EL (cell line): ENCODE measurements around the gene PRKRIP1.
A peak's percentile ranks its signal among the peaks of the same experiment; 100 is the strongest.
"Not testable (repeated sequence)": the region's sequence is repeated elsewhere in the genome, so short reads cannot be mapped to it uniquely, and the experiment has no call there.

Source experiments
- DNase-seq: peaks from one replicate; pipeline ENCODE4 v3.0.0-alpha.2; 2016

PRKRIP1 gene, protein sequence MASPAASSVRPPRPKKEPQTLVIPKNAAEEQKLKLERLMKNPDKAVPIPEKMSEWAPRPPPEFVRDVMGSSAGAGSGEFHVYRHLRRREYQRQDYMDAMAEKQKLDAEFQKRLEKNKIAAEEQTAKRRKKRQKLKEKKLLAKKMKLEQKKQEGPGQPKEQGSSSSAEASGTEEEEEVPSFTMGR

DNA sequence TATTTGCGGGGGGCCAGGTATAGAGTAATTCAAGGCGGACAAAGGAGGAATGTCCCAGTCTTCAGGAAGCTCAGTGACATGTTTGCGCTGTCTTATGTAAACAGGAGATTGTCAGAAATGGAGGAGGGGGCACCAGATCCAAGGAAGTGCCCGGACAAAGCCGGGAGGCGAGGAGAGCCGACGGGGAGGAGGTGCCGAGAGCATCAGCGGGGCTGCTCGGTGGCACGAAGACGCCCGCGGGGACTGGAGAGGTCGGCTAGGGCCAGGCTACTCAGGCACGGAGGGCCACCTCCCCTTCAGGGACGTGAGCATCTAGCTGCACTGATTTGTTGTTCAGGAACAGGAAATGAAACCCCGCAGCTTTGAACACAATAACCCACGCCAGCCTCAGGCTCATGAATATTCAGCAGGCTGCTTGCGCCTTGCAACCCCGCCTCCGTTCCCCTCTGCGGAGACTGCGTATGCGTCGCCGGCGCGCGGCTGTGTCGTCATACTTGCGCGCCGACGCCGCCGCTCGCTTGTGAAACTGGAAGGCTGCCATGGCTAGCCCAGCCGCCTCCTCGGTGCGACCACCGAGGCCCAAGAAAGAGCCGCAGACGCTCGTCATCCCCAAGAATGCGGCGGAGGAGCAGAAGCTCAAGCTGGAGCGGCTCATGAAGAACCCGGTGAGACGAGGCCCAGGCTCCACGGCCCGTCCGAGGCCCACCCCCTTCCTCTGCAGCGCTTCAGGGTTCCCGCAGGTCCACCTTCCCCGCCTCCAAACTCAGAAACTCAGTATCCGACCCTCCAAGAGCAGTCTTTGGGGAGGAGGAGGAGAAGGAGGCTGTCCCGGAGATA lies at the start of gene PRKRIP1:
Gene PRKRIP1 (plus strand): TSS at position 491 of the 837 bp plus-strand sequence. CDS start 49 bp downstream, at position 540.
- peak; percentile 95 for DNase-seq

DNA sequence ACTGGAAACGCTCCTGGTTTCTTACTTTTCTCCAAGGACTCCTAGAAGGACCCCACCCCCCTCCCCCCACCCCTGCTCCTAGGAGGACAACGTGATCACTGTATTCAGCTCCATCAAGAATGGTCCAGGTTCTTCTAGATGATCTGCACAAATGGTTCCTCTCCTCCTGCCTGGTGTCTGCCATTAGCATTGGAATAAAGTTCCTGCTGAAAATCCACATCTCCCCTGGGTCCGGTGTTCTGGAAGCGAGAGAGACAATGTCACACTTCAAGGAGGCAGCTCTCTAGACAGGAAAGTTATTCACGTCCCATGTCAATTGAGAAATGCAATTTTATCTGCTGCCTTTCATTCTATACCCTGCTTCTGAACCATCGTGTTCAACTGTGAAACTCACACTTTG lies 49.2 kb upstream of the PRKRIP1 start:
- DNase-seq: not testable (repeated sequence)

GRCh38 chr7:102356344-102356743 lies 39.8 kb upstream of the PRKRIP1 start, which contains the start of gene SPDYE6:
Gene SPDYE6, minus strand, starts transcription at chr7:102356444. Its CDS starts 421 bp downstream, at chr7:102356023.
- not testable (repeated sequence) for DNase-seq

DNA sequence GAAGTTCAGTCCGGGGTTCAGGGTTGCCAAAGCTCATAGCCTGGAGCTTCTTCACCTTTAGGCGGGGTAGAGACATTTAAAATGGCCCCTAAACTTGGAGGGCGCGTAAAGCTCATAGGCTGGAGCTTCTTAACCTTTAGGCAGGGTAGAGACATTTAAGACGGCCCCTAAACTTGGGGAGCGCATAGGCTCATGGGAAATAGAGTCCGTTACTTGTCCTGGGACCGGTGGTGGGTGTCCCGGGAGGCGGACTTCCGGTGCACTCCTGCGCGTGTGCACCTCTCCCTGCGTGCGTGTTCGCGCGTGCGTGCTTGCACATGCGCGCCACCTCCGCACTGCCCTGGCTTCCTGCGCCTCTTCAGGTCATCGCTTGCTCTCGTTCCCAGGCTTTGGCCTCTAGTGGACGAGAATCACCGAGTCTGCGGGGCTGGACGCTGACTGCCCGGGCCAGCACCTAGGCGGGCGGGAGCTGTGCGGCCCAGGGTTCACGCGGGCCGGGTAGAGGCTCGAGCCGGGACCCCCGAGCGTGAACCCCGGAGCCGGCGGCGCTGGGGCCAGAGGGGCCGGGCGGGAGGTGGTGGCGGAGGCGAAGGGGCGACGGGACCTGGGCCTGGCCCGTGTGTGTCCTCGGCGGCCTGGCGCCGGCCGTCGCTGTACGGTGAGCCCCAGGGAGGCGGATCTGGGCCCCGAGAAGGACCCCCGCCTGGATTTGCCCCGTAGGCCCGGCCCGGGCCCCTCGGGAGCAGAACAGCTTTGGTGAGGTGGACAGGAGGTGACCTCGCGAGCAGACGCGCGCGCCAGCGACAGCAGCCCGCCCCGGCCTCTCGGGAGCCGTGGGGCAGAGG lies 32.4 kb upstream of the PRKRIP1 start:
- peak; percentile 99 for DNase-seq

DNA sequence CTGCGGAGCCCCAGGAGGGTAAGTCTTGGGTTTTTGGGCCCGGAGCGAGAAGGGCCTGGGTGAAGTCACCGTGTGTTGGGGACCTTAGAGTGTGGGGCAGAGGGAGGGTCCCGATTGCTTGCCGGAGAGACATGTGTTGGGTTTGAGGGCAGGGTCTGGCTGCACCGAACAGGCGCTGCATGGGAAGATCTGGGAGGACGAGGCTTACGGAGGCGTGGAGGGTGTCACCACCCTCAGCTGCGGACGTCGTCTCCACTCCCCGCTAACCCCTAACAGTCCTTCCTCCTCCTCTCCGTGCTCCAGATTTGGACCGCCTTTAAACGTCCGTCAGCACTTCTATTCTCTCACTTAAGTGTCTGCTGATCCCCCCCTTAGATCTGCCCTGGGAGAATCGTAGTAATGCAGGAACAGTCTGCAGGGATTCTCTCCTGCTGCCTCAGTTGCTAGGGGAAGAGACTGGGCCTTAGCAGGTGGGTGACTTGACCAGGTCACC lies 31.7 kb upstream of the PRKRIP1 start:
- DNase-seq: peak; percentile 9

DNA sequence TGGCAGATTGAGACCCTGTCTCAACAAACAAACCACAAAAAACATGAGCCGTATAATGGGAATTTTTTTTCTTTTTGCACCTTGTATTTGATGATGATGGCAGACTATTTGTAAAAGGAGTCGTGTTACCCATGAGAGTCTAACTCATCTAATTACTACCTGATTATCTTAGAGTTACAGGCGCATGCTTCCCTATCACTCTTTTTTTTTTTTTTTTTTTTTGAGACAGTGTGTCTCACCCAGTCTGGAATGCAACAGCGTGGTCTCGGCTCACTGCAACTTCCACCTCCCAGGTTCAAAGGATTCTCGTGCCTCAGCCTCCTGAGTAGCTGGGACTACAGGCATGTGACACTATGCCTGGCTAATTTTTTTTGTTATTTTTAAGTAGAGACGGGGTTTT lies 30.8 kb upstream of the PRKRIP1 start:
- DNase-seq: not testable (repeated sequence)

GRCh38 chr7:102370038-102370437 lies 26.1 kb upstream of the PRKRIP1 start:
- not testable (repeated sequence) for DNase-seq

DNA sequence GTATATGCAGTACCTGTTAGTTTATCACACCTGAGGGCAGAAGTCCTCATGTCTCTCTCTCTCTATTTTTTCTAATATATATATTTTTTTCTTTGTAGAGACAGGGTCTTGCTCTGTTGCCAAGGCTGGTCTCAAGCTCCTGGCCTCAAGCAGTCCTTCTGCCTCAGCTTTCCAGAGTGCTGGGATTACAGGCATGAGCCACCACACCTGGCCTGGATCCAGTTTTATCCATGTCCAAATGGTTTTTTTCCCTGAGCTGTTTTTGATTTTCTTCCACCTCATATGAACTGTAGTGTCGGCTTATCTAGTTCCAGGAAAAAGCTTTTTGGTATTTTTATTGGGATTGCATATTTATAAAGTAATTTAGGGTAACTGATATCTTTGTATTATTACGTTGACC lies 23.4 kb upstream of the PRKRIP1 start:
- not testable (repeated sequence) for DNase-seq

DNA sequence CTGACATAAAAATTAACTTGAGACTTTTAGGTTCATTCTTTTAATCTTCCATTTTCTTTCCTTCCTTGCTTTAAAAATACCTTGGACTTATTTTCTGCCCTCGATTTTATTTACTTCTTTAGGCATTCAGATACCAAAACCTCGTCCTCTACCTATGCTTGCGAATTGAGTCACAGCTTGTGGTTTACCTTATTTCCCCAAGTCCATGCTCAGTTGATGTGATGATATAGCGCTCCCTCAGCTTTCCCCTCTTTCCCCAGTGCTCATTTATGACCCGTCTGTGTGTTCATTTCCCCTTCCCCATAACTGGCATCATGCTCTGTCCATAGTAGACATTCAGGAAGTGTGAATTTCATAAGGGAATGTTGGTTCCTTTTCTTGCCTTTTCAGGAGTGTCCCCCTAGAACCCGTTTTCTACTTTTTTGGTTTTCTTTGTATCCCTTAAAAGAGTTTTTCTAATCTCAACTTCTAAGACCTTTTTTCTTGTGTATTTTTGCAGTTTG lies 19.1 kb upstream of the PRKRIP1 start:
- DNase-seq: no peak

- DNase-seq: not testable (repeated sequence)
Observed at GRCh38 chr7:102380837-102381236, 15.3 kb upstream of the PRKRIP1 start.

- not testable (repeated sequence) for DNase-seq
Observed at GRCh38 chr7:102381696-102382425, 14.3 kb upstream of the PRKRIP1 start.

- DNase-seq: no peak
Observed at GRCh38 chr7:102387064-102387463, 9.1 kb upstream of the PRKRIP1 start.

DNA sequence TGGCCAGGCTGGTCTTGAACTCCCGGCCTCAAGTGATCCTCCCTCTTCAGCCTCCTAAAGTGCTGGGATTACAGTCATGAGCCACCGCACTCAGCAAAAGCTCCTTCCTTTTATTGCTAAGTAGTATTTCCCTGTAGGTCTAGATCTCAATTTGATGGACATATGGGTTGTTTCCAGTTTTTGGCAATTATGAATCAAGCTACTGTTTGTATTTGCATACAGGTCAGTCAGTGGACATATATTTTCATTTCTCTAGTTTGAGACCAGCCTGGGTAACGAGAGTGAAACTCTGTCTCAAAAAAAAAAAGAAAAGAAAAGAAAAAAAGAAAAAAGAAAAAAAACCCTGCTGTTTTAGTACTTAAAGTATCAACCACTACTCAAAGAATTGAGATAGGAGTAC lies 6.4 kb upstream of the PRKRIP1 start:
- DNase-seq: no peak

DNA sequence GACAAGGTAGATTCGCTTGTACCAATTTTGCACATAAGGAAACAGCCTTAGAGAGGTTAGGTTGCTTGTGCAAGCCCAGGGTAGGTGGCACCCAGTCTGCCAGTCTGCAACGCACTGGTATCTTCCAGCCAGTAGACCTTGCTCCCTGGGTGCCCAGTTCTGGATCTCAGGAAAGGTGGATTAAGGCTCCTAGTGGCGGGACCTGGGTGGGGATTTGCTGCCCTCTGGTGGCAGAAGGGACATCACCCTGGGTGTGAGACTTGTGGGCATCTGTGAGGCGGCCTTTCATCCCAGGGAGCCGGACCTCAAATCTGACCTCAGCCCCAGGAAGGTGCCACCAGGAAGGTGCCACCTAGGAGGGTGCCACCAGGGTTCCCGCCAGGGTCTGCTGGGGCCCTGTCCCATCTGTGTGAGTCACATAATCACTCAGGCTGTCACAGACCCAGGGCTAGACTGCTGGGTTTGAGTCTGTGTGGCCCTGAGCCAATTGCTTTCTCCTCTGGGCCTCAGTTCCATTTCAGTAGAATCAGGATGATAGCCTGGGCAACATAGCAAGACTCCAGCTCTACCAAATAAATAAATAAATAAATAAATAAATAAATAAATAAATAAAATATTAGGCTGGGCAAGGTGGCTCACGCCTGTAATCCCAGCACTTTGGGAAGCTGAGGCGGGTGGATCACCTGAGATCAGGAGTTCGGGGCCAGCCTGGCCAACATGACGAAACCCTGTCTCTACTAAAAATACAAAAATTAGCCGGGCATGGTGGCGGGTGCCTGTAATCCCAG lies 5.3 kb upstream of the PRKRIP1 start:
- DNase-seq: peak; percentile 72

GRCh38 chr7:102392330-102392729 lies 3.8 kb upstream of the PRKRIP1 start:
- no peak for DNase-seq

- peak; percentile 67 for DNase-seq
Observed at GRCh38 chr7:102393467-102393866, 2.7 kb upstream of the PRKRIP1 start.

DNA sequence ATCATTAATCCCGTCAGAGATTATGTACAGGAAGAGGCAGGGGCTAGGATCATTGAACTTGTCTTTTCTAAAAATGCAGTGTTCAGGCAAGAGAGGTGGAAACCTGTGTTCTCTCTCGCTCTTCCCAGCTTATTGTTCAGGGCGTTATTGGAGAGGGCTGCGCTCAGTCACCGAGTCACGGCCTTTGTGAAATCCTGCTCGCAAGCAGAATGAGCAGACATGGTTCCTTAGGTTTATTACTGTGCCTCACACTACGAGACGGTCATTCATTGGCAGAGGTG lies 631 bp upstream of the PRKRIP1 start:
- no peak for DNase-seq

GRCh38 chr7:102396710-102397019 lies 502 bp downstream of the PRKRIP1 start:
- no peak for DNase-seq

DNA sequence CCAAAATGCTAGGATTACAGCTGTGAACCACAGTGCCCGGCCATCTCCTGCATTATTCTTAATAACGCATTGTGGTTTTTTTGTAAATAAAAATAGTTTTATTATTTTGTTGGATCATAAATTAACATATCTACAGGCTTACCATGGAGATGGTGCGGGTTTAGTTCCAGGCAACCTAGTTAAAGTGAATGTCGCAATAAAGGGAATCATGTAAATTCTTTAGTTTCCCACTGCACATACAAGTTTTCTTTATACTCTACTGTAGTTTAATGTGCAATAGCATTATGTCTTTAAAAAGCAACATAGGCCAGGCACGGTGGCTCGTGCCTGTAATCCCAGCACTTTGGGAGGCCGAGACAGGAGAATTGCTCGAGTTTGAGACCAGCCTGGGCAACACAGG lies 2.4 kb downstream of the PRKRIP1 start:
- no peak for DNase-seq

DNA sequence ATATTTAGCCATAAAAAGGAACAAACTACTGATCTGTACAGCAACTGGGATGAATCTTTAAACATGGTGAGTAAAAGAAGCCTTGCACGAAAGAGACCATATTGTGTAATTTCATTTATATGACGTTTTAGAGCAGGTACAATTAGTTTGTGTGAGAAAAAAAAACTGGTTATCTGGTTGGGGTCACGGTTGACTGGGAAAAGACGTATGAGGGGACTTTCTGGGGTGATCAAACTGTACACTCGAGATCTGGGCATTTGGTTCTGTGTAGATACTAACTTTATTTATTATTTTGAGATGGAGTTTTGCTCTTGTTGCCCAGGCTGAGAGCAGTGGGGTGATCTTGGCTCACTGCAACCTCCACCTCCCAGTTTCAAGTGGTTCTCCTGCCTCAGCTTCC lies 4.2 kb downstream of the PRKRIP1 start:
- DNase-seq: no peak

DNA sequence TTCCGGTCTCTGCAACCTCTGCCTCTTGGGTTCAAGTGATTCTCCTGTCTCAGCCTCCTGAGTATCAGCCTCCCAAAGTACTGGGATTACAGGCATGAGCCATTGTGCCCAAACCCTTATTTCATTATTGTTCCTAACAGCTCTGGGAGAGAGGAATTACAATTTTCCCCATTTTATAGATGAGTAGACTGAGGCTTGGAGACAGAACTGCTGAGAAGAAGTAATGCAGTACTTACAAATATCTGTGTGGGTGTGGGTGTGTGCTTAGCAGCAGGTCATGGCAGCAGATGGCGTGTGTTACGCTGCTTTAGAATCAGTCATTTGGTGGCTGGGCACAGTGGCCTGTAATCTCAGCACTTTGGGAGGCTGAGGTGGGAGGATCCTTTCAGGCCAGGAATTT lies 7.4 kb downstream of the PRKRIP1 start:
- DNase-seq: no peak
